Left renal pelvis (tissue), 4 donors: ENCODE results near the gene KRT72. TPM values are rescaled to one million over a fixed set of nuclear protein-coding genes. Genes with fewer than 3 reads are reported as not detected.
"Not testable (repeated sequence)": the region's sequence is repeated elsewhere in the genome, so short reads cannot be mapped to it uniquely, and the experiment has no call there.

Source experiments
- DNase-seq, 4 donors: peaks; one replicate each; pipeline ENCODE4 v3.0.0-alpha.2; 2013; ENCODE audit warnings: low read depth in 4 of 4, low spot score in 3 of 4
- polyA plus RNA-seq, 4 donors: library from polyadenylated mRNA; unstranded; fragments of 120-200 nt; gene quantifications; one replicate each; pipeline ENCODE4 v1.2.1, GENCODE V29; 2013; ENCODE audit not compliant: insufficient read length in 4 of 4

Gene KRT72
- polyA plus RNA-seq, 4 donors, result not detected

- DNase-seq, result no peak
These were observed 7.8 kb upstream of the KRT72 start for GRCh38 chr12:52608826-52609630.

- no peak for DNase-seq
These were observed 6.9 kb upstream of the KRT72 start for GRCh38 chr12:52608161-52608560.

GRCh38 chr12:52607314-52607713, 6.1 kb upstream of the KRT72 start:
- no peak for DNase-seq

- no peak for DNase-seq
These were observed 5.4 kb upstream of the KRT72 start for GRCh38 chr12:52606581-52607218.

- no peak for DNase-seq
These were observed 4.8 kb upstream of the KRT72 start for GRCh38 chr12:52606096-52606495.

GRCh38 chr12:52605542-52605941, 4.3 kb upstream of the KRT72 start:
- no peak for DNase-seq

- no peak for DNase-seq
These were observed 3.6 kb upstream of the KRT72 start for GRCh38 chr12:52604859-52605258.

GRCh38 chr12:52603314-52603713, 2.1 kb upstream of the KRT72 start:
- DNase-seq, result no peak

GRCh38 chr12:52602552-52602951, 1.3 kb upstream of the KRT72 start:
- DNase-seq, result no peak

GRCh38 chr12:52601671-52602070, 408 bp upstream of the KRT72 start:
- no peak for DNase-seq

GRCh38 chr12:52600475-52600874, 788 bp downstream of the KRT72 start:
- DNase-seq, result no peak

GRCh38 chr12:52600071-52600470, 1.2 kb downstream of the KRT72 start:
- no peak for DNase-seq

GRCh38 chr12:52598966-52599365, 2.3 kb downstream of the KRT72 start:
- no peak for DNase-seq

- DNase-seq, result not testable (repeated sequence)
These were observed 7.0 kb downstream of the KRT72 start for GRCh38 chr12:52594237-52594636.

- DNase-seq, result no peak
These were observed 9.7 kb downstream of the KRT72 start for GRCh38 chr12:52591521-52591920.

GRCh38 chr12:52590021-52590420, 11.2 kb downstream of the KRT72 start:
- no peak for DNase-seq

GRCh38 chr12:52587563-52587962, 13.7 kb downstream of the KRT72 start:
- no peak for DNase-seq

GRCh38 chr12:52585946-52586345, 15.3 kb downstream of the KRT72 start:
- no peak for DNase-seq

- no peak for DNase-seq
These were observed 16.2 kb downstream of the KRT72 start for GRCh38 chr12:52585066-52585465.

GRCh38 chr12:52584156-52584682, 17.0 kb downstream of the KRT72 start:
- DNase-seq, result no peak

- DNase-seq, result peak; percentile 16 to 46 (median 34)
These were observed 18.2 kb downstream of the KRT72 start for GRCh38 chr12:52582971-52583456.

- no peak for DNase-seq
These were observed 18.8 kb downstream of the KRT72 start for GRCh38 chr12:52582486-52582885.
